IMR-90 (cell line): ENCODE data around the gene PHF21B. TPM values are rescaled to one million over a fixed set of nuclear protein-coding genes. Genes with fewer than 3 reads are reported as not detected.

Experiments
- ATAC-seq: fragments of 200-7000 bp; cut with Tn5 transposase; 2 replicates; pipeline ENCODE4 v1.9.1; 2020; ENCODE audit warnings: low read depth, mild to moderate bottlenecking, moderate library complexity
- BruUV-seq: library from RNA; stranded (reverse); fragments of 400-500 nt; replicated peaks from 2 replicates; lab custom pipeline; 2021; lab: Mats Ljungman, UMichigan
- CTCF ChIA-PET: fragments of 300-600 bp; formaldehyde crosslinking; extraction: SDS; loops from one replicate; lab custom pipeline; 2021; ENCODE audit warnings: antibody characterized with exemption; lab: Yijun Ruan, JAX
- POLR2A ChIA-PET: fragments of 300-600 bp; sonication (Branson Sonifier 250); formaldehyde crosslinking; loops from one replicate; lab custom pipeline; 2022; ENCODE audit warnings: antibody characterized with exemption; ENCODE audit not compliant: unreplicated experiment; lab: Charles Lee
- DNase-seq: peaks from one replicate; pipeline ENCODE4 v3.0.0; 2013
- H2AFZ ChIP-seq: replicated peaks from 2 replicates; pipeline ENCODE3; 2013; ENCODE audit warnings: low read length, mild to moderate bottlenecking; ENCODE audit not compliant: poor library complexity
- H2AK5ac ChIP-seq: 2 replicates; pipeline ENCODE4 v1.6.1; 2013; ENCODE audit warnings: low read depth, low read length, inconsistent platforms
- H2AK9ac ChIP-seq: replicated peaks from 2 replicates; pipeline ENCODE3; 2013; ENCODE audit warnings: mild to moderate bottlenecking, low read depth, low read length, moderate library complexity; ENCODE audit not compliant: poor library complexity
- H2BK120ac ChIP-seq: 2 replicates; pipeline ENCODE4 v1.6.1; 2013; ENCODE audit warnings: low read depth, low read length, inconsistent platforms
- H2BK15ac ChIP-seq: 3 replicates; pipeline ENCODE4 v1.6.1; 2013; ENCODE audit warnings: low read depth, low read length, inconsistent platforms
- H2BK20ac ChIP-seq: 2 replicates; pipeline ENCODE4 v1.6.1; 2013; ENCODE audit warnings: low read depth, mild to moderate bottlenecking, inconsistent platforms, low read length, moderate library complexity
- H2BK5ac ChIP-seq: 2 replicates; pipeline ENCODE4 v1.6.1; 2013; ENCODE audit warnings: mild to moderate bottlenecking, low read depth, low read length, inconsistent platforms; ENCODE audit not compliant: poor library complexity, severe bottlenecking
- H3K14ac ChIP-seq: replicated peaks from 2 replicates; pipeline ENCODE4 v1.6.1; 2013; ENCODE audit warnings: low read depth, low read length, inconsistent platforms
- H3K18ac ChIP-seq: 2 replicates; pipeline ENCODE4 v1.6.1; 2013; ENCODE audit warnings: low read depth, low read length, control low read depth
- H3K23ac ChIP-seq: 2 replicates; pipeline ENCODE4 v1.6.1; 2013; ENCODE audit warnings: low read depth, low read length, inconsistent platforms
- H3K27ac ChIP-seq: 2 replicates; pipeline ENCODE4 v1.5.1; 2013; ENCODE audit warnings: mild to moderate bottlenecking, control low read depth, low read length; ENCODE audit not compliant: insufficient read depth
- H3K27me3 ChIP-seq: 2 replicates; pipeline ENCODE4 v1.6.1; 2013; ENCODE audit warnings: low read length; ENCODE audit not compliant: control insufficient read depth, insufficient read depth
- H3K36me3 ChIP-seq: 2 replicates; pipeline ENCODE4 v1.6.1; 2013; ENCODE audit warnings: low read length, mixed read lengths; ENCODE audit not compliant: control insufficient read depth, insufficient read depth
- H3K4ac ChIP-seq: 2 replicates; pipeline ENCODE4 v1.6.1; 2013; ENCODE audit warnings: low read depth, low read length, inconsistent platforms
- H3K4me1 ChIP-seq: 2 replicates; pipeline ENCODE4 v1.6.1; 2013; ENCODE audit warnings: low read length, mixed read lengths; ENCODE audit not compliant: control insufficient read depth, insufficient read depth
- H3K4me2 ChIP-seq: 2 replicates; pipeline ENCODE4 v1.6.1; 2013; ENCODE audit warnings: low read depth, mild to moderate bottlenecking, control low read depth, low read length, moderate library complexity
- H3K4me3 ChIP-seq: 2 replicates; pipeline ENCODE4 v1.5.1; 2013; ENCODE audit warnings: low read depth, mild to moderate bottlenecking, control low read depth, low read length, moderate library complexity; ENCODE audit not compliant: insufficient read depth
- H3K56ac ChIP-seq: 2 replicates; pipeline ENCODE4 v1.6.1; 2013; ENCODE audit warnings: low read length, inconsistent platforms; ENCODE audit not compliant: insufficient read depth; ENCODE audit errors: extremely low read depth
- H3K79me1 ChIP-seq, 2 experiments: 2 replicates each; pipeline ENCODE4 v1.6.1; 2013; ENCODE audit warnings: low read length in 2 of 2, inconsistent platforms in 1 of 2, low read depth in 1 of 2
- H3K9ac ChIP-seq: 2 replicates; pipeline ENCODE4 v1.6.1; 2013; ENCODE audit warnings: low read depth, low read length, control low read depth
- H3K9me1 ChIP-seq: 2 replicates; pipeline ENCODE4 v1.6.1; 2013; ENCODE audit warnings: low read length, inconsistent platforms; ENCODE audit not compliant: insufficient read depth
- H3K9me3 ChIP-seq: 2 replicates; pipeline ENCODE4 v1.6.1; 2013; ENCODE audit warnings: low read length; ENCODE audit not compliant: control insufficient read depth, insufficient read depth
- H4K20me1 ChIP-seq: 2 replicates; pipeline ENCODE4 v1.6.1; 2013; ENCODE audit warnings: low read length, inconsistent platforms; ENCODE audit not compliant: insufficient read depth
- H4K5ac ChIP-seq: 2 replicates; pipeline ENCODE4 v1.6.1; 2013; ENCODE audit warnings: mild to moderate bottlenecking, low read depth, low read length, control low read depth
- H4K8ac ChIP-seq, 2 experiments: 2 replicates each; pipeline ENCODE4 v1.6.1; 2013; ENCODE audit warnings: low read depth in 2 of 2, low read length in 2 of 2, control low read depth in 1 of 2, inconsistent platforms in 1 of 2
- H4K91ac ChIP-seq: 2 replicates; pipeline ENCODE4 v1.6.1; 2013; ENCODE audit warnings: low read depth, low read length, inconsistent platforms; ENCODE audit not compliant: insufficient read depth
- CEBPB ChIP-seq: IDR thresholded peaks from 2 replicates; pipeline ENCODE4 v1.6.1; 2012; ENCODE audit warnings: low read depth, low read length, improper control_type of control experiment
- CHD1 ChIP-seq: IDR thresholded peaks from 2 replicates; pipeline ENCODE4 v1.6.1; 2012; ENCODE audit warnings: low read depth, low read length, improper control_type of control experiment
- MXI1 ChIP-seq: IDR thresholded peaks from 2 replicates; pipeline ENCODE4 v1.6.1; 2012; ENCODE audit warnings: low read depth, mild to moderate bottlenecking, low read length, moderate library complexity, borderline replicate concordance
- NFE2L2 ChIP-seq: fragments of 150-350 bp; IDR thresholded peaks from 2 replicates; pipeline ENCODE4 v1.6.1; 2016; ENCODE audit warnings: low read depth, mild to moderate bottlenecking, low read length
- whole genome bisulfite sequencing, 2 experiments: methylation state at CpG; one replicate each; pipeline versions ENCODE4 v1.1.5 to v1.1.7; 2013; ENCODE audit warnings: missing lambda C conversion rate in 2 of 2; ENCODE audit not compliant: insufficient read length in 1 of 2; ENCODE audit errors: extremely low coverage in 2 of 2; 5-methylcytosine and 5-hydroxymethylcytosine counted together
- dilution Hi-C: fragments of 300-500 bp; cut with HindIII; formaldehyde crosslinking; loops from one replicate; pipeline ENCODE4 v1.14.3; 2018; ENCODE audit warnings: low sequenced_read_pairs; ENCODE audit not compliant: unreplicated experiment
- in situ Hi-C: fragments of 300-500 bp; cut with MboI; formaldehyde crosslinking; loops from 3 replicates; pipeline ENCODE4 v1.14.3; 2019; ENCODE audit warnings: low sequenced_read_pairs, inconsistent platforms, mixed read lengths
- intact Hi-C: fragments of 100-400 bp; cut with micrococcal nuclease; formaldehyde crosslinking; loops from 2 replicates; pipeline ENCODE4 v1.10.0; 2022
- polyA plus RNA-seq, 3 experiments: library from polyadenylated mRNA; depleted of rRNA; stranded (reverse); fragments of >200 nt; gene quantifications; 2 replicates each; pipeline ENCODE4 v1.2.3, GENCODE V29; 2012; ENCODE audit warnings: low replicate concordance in 1 of 3
- total RNA-seq: library from RNA; depleted of rRNA; stranded (reverse); fragments of >200 nt; gene quantifications from 2 replicates; pipeline ENCODE4 v1.2.3, GENCODE V29; 2012

Gene PHF21B
- total and polyA plus RNA-seq, 2 of the 4 experiments (the other 2 are of a cell fraction) = 0.02 TPM; not detected in 1

GRCh38 chr22:44842417-44842816 is 167.4 kb downstream of the PHF21B start:
- no peak overlapping the region for H4K8ac ChIP-seq
- DNase-seq (no peak), ATAC-seq (no peak)
- no peaks in the 10 kb centered on the region for H3K9me1 ChIP-seq
- H2BK15ac ChIP-seq = no peak overlapping the region
- H3K4me2 ChIP-seq = no peak overlapping the region
- H3K36me3 ChIP-seq = no peaks in the 10 kb centered on the region
- no peak overlapping the region for H3K23ac ChIP-seq
- H3K9me3 ChIP-seq = peaks cover 6% of the 10 kb centered on the region; the same call in 1 of the 2 replicates
- no peak overlapping the region for H3K9ac ChIP-seq
- no peak overlapping the region for H3K4me3 ChIP-seq
- in situ Hi-C loops = no loop called here
- CTCF ChIA-PET = no interaction called here
- no peak overlapping the region for H3K56ac ChIP-seq
- H2BK20ac ChIP-seq = no peak overlapping the region
- intact Hi-C loops = no loop called here
- TF ChIP-seq MXI1 (no peak), NFE2L2 (no peak), CHD1 (no peak), CEBPB (no peak)
- no peak overlapping the region for H2AK9ac ChIP-seq
- POLR2A ChIA-PET = no interaction called here
- H4K5ac ChIP-seq = no peak overlapping the region
- no peak overlapping the region for H2AFZ ChIP-seq
- no peak overlapping the region for H3K18ac ChIP-seq
- H3K14ac ChIP-seq = no peak overlapping the region
- peaks cover 14% of the 10 kb centered on the region for H3K27me3 ChIP-seq
- H4K91ac ChIP-seq = no peak overlapping the region
- H2BK5ac ChIP-seq = no peak overlapping the region
- no TSS peak for BruUV-seq
- no peaks in the 10 kb centered on the region for H4K20me1 ChIP-seq
- WGBS, 2 experiments = no CpG with 5 or more reads among the region's 7 CpGs
- no peak overlapping the region for H3K27ac ChIP-seq
- no peak overlapping the region for H3K4ac ChIP-seq
- no peak overlapping the region for H2BK120ac ChIP-seq
- H2AK5ac ChIP-seq = no peak overlapping the region
- no peaks in the 10 kb centered on the region for H3K79me1 ChIP-seq
- dilution Hi-C loops = no loop called here
- H3K4me1 ChIP-seq = no peaks in the 10 kb centered on the region
